ENCODE results near the gene OR52J3. TPM values are rescaled to one million over a fixed set of nuclear protein-coding genes. Genes with fewer than 3 reads are reported as not detected.
"Not testable (repeated sequence)": the region's sequence is repeated elsewhere in the genome, so short reads cannot be mapped to it uniquely, and the experiment has no call there.

Gene OR52J3
- total RNA-seq: not detected

DNA sequence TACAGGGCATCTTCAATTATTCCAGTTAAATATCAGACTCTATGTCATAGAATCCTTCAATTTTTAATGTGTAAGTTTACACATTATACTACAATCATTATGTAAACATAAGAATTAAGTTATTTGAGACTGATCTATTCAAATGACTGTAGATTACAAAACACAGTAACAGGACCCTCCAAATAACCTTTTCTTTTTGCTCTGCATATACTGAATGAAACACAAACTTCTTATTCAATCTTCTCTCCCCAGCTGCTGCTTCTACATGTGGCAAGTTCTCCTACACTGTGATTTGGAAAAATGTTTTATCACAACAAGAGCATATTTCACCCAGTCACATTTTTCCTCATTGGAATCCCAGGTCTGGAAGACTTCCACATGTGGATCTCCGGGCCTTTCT, at the start of gene OR52J3:
Gene OR52J3, plus strand, starts transcription at position 301 of the 400 bp plus-strand sequence. Its CDS starts 0 bp downstream, at position 301.
- DNase-seq (ENCODE audit: low read depth in 2 of 3, low spot score in 2 of 3): no peak

DNA sequence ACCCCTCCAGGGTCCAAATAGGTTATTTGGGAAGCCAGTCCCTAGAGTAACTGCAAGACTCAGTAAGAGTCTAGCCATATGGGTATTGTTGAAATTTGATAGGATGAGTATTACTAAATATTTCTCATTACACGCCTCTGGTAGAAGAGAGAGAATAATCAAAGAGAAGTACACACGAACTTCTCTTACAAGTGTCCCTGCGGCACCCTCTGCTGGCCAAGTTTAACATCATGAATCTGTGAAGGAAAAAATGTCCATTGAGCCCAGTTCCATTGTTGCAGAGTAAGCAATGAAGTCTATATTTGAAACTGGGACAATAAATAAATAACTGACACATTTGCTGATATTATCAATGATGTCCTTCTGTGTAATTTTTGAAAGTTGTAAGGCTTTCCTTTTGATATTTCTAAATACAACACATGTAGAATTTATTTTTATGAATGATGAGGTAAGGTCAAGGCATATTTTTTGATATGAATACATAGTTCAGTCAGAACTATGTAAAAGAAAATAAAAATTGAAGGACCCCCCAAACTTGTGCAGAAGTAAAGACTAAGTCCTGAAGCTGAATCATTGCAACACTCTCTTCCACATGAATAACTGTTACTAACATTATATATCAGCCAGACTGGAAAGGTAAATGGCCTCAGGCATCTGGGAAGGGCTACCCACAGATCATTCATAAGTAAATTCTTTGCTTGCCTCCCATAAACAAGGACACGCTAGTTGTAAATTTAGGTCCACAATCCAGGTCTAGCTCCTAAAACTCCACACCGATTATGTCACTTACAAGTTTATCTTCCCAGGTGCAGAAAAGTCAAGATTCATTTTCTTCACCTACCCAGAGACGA, 41.7 kb upstream of the OR52J3 start:
- DNase-seq (ENCODE audit: low read depth in 2 of 3, low spot score in 2 of 3): peak in 2 of 3 donors; percentile 33 to 67

DNA sequence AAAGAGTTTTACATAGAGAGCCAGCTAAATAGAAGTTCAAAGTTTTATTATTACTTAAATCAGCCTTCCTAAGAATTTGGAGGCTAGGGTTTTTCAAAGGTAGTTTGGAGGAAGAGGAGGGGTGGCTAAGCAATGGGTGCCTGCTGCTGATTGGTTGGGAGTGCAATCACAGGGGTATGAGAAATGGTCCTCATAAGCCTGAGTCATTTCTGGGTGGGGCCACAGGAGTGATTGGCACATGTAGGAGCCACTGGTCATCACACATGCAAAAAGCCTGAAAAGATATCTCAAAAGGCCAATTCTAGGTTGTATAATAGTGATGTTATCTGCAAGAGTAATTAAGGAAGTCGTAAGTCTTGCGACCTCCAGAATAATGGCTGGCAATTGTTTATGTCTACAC, 38.8 kb upstream of the OR52J3 start:
- DNase-seq (ENCODE audit: low read depth in 2 of 3, low spot score in 2 of 3): no peak

DNA sequence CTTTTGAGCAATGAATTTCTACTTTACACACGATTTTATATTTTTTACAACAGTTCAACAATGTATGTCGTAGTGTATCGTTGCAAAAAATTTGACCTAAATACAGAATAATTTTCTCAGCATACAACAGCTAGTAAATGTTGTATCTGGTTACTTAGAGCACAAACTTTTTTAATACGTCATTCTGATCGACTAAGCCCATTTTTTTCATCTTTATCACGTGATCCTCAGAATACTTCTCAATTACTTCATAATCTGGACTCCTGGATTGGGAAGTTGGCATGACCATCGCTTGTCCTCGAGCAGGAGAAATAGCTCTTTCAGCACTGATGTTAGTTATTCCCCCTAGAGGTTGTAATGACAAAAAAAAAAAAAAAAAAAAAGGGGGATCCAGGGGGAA, 35.1 kb upstream of the OR52J3 start:
- no peak for DNase-seq (ENCODE audit: low read depth in 2 of 3, low spot score in 2 of 3)

DNA sequence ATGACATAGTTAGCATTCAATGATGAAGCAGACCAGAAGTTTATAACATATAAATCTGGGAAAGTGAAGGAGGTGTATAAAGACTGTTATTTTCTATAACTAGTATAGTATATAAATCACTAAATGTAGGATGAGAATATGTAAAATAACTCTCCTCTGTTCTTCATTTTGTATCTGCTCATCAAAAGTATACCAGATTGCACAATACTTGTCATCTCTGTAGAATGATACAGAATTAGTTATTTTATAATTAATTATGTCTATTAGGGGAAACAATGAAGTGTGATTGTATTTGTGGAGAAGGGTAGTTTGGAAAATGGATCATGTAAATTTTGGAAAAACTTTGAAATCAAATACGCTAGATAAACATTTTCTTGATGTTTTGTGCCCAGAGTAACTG, 33.3 kb upstream of the OR52J3 start:
- no peak for DNase-seq (ENCODE audit: low read depth in 2 of 3, low spot score in 2 of 3)

DNA sequence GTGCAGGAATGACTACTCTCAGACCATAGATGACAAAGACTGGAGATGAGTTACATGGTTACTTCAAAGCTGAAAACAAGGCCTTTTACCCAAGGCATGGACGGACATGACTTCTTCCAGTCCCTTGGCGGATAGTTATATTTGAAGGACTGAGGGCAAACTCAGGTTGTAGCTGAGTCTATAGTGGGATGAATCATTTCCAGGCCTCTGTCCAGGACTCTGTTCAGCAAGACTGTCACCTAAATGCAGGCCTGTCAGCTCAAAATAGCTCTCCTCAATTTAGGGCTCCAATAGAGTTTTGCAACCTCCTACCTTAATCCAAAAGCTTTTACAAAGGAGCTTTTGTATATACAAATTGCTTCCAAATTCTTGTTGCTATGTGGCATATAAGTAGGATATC, 24.3 kb upstream of the OR52J3 start:
- no peak for DNase-seq (ENCODE audit: low read depth in 2 of 3, low spot score in 2 of 3)

DNA sequence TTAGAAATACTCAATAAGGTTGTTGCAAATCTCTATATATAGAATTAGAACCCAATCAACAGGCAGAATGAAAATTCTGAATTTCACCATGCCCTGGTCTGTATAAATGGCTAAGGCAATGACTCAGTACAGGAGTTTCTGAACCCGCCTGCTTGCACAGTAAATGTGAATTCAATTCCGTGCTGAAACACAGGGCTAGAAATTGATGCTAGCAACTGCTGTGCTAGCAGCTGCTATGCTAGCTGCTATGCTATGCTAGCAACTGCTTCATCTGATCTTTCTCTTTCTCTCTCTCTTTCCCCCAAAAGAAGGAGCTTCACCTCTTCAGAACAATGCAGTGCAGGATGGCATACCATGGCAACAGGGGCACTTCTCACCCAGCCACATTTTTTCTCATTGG, 9.7 kb upstream of the OR52J3 start:
- no peak for DNase-seq (ENCODE audit: low read depth in 2 of 3, low spot score in 2 of 3)

DNA sequence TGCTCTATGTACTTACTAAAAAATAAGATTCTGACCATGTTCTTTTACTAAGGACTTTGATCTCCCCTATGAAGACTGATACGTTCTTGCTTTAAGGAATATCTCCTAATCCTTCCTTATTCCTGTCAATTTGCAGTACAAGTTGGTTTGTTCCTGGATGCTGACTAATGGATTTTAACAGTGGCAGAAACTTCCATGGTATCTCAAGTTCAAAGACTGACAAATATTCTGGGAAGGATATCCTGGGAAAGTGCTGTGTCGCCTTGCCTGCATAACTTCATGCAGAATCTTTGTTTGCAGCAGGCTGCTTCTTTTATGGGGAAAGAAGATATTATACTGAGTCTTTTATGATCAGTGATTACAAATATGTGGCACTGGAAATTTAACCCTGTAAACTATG, 8.4 kb upstream of the OR52J3 start:
- no peak for DNase-seq (ENCODE audit: low read depth in 2 of 3, low spot score in 2 of 3)

DNA sequence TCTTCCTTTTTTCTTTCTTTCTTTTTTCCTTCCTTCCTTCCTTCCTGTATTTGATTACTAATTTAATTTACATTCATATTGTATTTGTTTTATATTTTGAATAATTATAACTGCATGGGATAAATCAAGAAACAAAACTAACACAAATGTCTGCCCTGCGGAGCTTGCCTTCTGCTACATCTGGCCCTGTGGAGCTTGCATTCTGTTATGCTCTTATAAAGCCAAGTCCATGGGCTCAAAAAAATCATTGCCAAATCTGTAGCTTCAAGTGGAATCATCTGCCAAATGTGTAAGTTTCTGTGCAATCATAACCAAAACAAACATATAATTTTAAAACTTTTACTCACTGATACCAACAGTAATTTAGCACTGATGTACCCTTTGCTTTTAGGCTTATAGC, 8.0 kb upstream of the OR52J3 start:
- no peak for DNase-seq (ENCODE audit: low read depth in 2 of 3, low spot score in 2 of 3)

DNA sequence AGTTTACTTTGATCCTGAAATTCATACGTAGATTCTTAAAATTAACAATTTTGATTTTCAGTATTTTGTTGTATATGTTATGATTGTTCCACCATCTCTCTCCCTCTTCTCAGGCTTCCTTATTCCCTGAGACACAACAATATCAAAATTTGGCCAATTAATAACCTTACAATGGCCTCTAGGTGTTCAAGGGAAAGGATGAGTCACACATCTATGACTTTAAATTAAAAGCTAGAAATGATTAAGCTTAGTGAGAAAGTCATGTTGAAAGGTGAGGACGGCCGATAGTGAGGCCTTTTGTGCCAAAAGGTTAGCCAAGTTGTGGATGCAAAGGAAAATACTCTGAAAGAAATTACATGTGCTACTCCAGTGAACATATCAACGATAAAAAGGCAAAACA, 5.5 kb upstream of the OR52J3 start:
- DNase-seq (ENCODE audit: low read depth in 2 of 3, low spot score in 2 of 3): no peak

DNA sequence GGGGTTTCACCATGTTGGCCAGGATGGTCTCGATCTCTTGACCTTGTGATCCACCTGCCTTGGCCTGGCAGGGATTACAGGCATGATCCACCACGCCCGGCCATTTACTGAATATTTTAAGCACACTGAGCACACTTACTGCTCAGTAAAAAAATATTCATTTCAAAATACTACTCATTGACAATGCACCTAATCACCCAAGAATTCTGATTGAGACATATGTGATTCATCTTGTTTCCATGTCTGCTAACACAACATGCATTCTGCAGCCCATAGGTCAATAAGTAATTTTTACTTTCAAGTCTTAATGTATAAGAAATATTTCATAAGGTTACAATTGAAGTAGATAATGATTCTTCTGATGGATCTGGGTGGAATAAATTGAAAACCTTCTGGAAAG, 4.2 kb upstream of the OR52J3 start:
- DNase-seq (ENCODE audit: low read depth in 2 of 3, low spot score in 2 of 3): no peak

DNA sequence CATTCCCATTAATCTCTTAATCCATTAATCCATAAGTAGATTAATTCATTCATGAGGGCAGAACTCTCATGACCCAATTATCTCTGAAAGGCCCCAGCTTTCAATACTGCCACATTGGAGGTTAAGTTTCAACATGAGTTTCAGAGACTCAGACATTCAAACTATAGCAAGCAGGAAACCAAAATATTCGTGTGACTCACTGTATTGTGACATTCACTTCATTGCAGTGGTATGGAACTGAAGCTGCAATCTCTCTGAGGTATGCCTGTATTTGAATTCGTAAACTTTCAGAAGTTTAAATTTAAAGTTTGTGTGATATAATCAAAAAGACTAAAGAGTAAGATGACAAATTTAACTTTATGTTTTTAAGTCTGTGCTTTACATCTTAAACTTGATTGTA, 2.9 kb upstream of the OR52J3 start:
- no peak for DNase-seq (ENCODE audit: low read depth in 2 of 3, low spot score in 2 of 3)

DNA sequence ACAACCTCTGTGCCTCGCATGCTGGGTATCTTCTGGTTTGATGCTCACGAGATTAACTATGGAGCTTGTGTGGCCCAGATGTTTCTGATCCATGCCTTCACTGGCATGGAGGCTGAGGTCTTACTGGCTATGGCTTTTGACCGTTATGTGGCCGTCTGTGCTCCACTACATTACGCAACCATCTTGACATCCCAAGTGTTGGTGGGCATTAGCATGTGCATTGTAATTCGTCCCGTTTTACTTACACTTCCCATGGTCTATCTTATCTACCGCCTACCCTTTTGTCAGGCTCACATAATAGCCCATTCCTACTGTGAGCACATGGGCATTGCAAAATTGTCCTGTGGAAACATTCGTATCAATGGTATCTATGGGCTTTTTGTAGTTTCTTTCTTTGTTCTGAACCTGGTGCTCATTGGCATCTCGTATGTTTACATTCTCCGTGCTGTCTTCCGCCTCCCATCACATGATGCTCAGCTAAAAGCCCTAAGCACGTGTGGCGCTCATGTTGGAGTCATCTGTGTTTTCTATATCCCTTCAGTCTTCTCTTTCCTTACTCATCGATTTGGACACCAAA, 516 bp downstream of the OR52J3 start:
- no peak for DNase-seq (ENCODE audit: low read depth in 2 of 3, low spot score in 2 of 3)

DNA sequence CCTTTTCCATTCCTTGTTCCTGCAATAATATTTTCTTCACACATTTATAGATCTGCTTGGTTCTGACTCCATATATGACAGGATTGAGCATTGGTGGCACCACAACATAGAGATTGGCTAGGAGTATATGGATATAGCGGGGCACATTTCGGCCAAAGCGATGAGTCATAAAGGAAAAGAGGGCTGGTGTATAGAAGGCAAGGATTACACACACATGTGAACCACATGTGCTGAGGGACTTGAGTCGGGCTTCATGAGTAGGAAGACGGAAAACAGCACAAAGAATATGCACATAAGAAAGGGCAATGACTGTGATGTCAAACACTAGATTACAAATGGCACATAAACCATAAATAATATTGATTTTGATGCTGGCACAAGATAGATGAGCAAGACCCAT, 12.4 kb downstream of the OR52J3 start:
- not testable (repeated sequence) for DNase-seq (ENCODE audit: low read depth in 2 of 3, low spot score in 2 of 3)

DNA sequence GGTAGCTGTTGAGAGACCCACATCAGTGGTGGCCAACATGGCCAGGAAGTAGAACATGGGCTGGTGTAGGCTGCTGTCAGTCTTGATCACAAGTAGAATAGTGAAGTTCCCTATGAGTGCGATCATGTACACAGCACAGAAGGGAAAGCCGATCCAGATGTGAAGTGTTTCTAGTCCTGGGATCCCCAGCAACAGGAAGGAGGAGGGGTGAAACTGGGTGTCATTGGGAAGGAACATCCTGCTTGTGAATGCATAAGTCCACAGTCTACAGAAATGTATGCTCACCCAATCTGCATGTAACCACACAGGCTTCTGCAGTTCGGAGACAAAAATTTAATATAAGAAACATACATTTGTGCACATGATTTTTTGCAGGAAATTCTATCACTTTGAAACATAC, 13.1 kb downstream of the OR52J3 start, which contains the start of gene OR52E2:
Gene OR52E2, minus strand, starts transcription at position 237 of the 400 bp plus-strand sequence. Its CDS starts 0 bp downstream, at position 237.
- no peak for DNase-seq (ENCODE audit: low read depth in 2 of 3, low spot score in 2 of 3)

DNA sequence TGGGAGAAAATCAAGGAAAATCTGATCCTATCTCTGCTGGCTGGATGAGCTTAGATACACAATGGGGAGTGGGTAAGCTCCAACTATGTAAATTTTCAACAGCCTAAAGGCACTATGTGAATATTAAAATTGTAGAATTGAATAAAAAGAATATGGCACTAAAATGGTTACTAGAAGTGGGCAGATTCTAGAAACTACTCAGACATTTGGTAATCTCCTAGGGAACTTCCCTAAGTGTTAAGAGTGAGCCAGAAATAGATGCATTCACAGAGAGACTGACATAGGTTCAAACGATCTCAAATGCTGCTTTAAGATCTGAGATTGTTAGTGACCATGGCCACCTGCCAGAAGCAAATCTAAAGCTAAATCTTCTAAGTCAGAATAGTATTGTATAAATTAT, 18.7 kb downstream of the OR52J3 start:
- DNase-seq (ENCODE audit: low read depth in 2 of 3, low spot score in 2 of 3): no peak

DNA sequence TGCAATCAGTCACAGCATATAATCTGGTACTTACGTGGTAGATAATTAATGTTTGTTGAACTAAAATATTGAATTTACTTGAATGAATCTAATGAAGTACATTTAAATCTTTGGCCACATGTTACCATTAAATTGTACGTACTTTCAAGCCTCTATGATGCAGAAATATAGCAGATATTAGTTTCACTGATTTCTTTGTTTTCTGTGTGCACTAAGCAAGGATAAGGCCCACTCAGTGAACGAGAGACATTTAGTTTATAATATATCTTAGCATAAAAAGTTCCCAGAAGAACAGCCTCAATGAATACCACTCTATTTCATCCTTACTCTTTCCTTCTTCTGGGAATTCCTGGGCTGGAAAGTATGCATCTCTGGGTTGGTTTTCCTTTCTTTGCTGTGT, 22.9 kb downstream of the OR52J3 start, which contains the start of gene OR52E1:
Gene OR52E1, plus strand, starts transcription at position 301 of the 400 bp plus-strand sequence.
- DNase-seq (ENCODE audit: low read depth in 2 of 3, low spot score in 2 of 3): no peak

DNA sequence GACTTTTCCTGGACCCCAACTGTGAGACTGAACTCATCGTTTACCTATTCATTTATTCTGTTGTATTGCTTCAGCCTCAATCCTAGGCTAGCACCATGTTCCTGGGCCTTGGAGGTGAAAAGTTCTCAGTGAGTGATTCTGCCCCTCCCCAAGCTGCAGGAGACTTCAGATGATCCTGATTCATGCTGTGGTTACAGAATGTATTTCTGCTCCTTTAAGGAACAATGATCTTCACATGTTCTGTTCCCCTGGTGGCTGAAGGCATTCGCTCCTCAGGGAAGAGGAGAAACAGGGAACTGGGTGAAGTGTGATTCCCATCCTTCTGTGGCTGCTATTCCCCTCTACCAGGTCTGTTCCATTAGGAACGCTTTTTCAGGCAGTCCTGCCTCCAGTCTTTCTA, 25.5 kb downstream of the OR52J3 start:
- DNase-seq (ENCODE audit: low read depth in 2 of 3, low spot score in 2 of 3): no peak

DNA sequence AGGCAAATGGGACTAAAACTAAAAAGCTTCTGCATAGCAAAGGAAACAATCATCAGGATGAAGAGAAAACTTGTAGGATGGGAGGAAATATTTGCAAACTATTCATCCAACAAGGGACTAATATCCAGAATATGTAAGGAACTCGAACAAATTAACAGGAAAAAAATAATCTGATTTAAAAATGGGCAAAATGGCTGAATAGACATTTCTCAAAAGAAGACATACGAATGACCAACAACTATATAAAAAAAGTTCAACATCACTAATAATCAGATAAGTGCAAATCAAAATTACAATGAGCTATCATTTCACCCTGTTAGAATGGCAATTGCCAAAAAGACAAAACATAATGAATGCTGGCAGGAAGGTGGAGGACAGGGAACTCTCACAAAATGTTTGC, 35.1 kb downstream of the OR52J3 start:
- DNase-seq (ENCODE audit: low read depth in 2 of 3, low spot score in 2 of 3): no peak

DNA sequence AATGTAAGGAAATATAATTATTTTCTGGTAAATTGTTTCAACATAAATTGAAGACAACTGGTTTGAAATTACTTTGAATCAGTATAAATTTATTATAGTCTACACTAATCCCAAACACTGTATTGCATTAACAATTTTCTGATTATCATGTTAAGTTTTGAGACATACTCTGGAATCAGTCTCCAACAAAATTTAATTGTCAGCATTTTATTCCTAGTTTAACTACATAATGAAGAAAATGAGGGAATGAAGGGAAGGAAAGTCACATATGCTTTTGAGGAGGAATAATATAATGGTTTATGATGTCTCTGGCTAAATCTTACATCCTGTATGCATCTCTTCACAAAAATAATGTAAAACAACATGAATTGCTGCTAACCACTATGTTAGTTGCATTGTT, 37.3 kb downstream of the OR52J3 start:
- DNase-seq (ENCODE audit: low read depth in 2 of 3, low spot score in 2 of 3): no peak

DNA sequence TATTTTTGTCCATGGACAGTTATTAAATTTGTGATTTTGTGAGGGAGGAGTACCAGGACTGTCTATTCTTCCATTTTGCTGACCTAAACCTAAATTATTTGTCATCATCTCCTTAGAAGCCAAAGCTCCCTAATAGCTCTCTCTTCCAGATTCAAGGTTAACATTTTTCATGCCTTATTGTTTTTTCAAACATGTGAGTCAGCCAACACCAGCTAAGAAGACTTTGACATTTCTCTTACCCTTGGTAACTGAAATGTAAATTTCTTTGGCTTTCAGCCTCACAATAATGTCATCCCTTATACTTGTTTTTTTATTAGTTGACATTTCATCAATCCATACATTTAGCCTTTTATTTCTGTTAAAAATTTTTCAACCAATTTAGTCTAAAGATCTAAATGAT, 42.2 kb downstream of the OR52J3 start:
- no peak for DNase-seq (ENCODE audit: low read depth in 2 of 3, low spot score in 2 of 3)

DNA sequence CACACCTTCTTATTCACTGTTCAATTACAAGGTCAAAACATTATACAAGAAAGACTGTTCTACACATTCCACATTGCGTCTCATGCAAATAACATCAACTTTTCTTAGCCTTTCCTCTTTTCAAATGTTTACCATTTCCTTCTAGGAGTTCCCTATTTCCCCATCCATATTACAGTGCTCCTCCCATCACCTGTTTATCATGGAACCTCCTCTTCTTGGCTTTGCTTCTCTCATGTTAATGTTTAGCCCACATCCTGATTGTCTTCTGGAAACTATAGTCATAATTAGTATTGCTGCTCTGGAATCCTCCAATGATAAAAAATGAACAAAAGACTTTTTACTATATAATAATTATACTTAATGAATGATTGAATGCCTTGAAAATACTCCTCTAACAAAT, 44.3 kb downstream of the OR52J3 start:
- DNase-seq (ENCODE audit: low read depth in 2 of 3, low spot score in 2 of 3): no peak
